ENCODE measurements around the gene FSD2.

The FSD2 gene

DNA sequence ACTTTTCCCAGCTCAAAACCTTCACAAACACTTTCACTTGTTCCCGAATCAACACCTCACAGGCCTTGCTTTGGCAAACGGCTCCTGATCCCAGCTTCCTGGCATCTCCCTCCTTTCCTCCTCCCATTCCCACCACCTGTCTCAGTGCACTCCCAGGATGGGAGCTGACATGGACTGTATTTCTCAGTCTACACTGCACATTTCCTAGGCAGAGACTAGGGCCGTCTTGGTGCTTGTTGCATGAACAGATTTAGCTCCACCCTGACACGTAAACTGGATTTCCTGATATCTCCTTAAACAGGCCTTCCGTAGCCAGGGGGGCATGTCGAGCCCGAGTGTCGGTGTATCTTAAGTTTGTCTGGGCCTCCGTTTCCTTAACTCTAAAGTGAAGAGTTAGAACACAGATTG is 2.8 kb upstream of the FSD2 start:
- CTCF ChIA-PET: no interaction called here
- DNase-seq: peak in 2 of 3 donors; percentile 6 to 24
- Histone ChIP-seq H3K9me3 (ENCODE audit: control extremely low read depth in 1 of 5, control insufficient read depth in 4 of 5, insufficient read depth in 2 of 5, low read depth in 1 of 5, low read length in 4 of 5) (no peaks in the 10 kb centered on the region), H3K4me1 (ENCODE audit: control extremely low read depth in 1 of 4, control insufficient read depth in 4 of 4, insufficient read depth in 4 of 4, low read length in 3 of 4) (peaks cover 0 to 25% (median 14%) of the 10 kb centered on the region in 4 experiments), H3K36me3 (ENCODE audit: control insufficient read depth in 4 of 4, insufficient read depth in 4 of 4, low read length in 3 of 4) (peaks cover under 1 to 6% (median 3%) of the 10 kb centered on the region in 4 experiments), H3K27me3 (replicated peaks in 2 of 5; ENCODE audit: control insufficient read depth in 4 of 5, insufficient read depth in 5 of 5, low read length in 4 of 5) (no peaks in the 10 kb centered on the region), H3K4me3 (ENCODE audit: control insufficient read depth in 1 of 7, extremely low read depth in 1 of 7, insufficient read depth in 4 of 7, low read depth in 2 of 7, low read length in 6 of 7) (no peak overlapping the region), H3K27ac (ENCODE audit: insufficient read depth in 1 of 2, low read depth in 1 of 2, low read length in 2 of 2, poor library complexity in 1 of 2, severe bottlenecking in 2 of 2) (peak overlapping the region in 1 of 2 experiments; percentile 98)
- 93% methylated on average over 8 of the region's 9 CpGs for WGBS (ENCODE audit: insufficient coverage)
- POLR2A ChIA-PET: no interaction called here

DNA sequence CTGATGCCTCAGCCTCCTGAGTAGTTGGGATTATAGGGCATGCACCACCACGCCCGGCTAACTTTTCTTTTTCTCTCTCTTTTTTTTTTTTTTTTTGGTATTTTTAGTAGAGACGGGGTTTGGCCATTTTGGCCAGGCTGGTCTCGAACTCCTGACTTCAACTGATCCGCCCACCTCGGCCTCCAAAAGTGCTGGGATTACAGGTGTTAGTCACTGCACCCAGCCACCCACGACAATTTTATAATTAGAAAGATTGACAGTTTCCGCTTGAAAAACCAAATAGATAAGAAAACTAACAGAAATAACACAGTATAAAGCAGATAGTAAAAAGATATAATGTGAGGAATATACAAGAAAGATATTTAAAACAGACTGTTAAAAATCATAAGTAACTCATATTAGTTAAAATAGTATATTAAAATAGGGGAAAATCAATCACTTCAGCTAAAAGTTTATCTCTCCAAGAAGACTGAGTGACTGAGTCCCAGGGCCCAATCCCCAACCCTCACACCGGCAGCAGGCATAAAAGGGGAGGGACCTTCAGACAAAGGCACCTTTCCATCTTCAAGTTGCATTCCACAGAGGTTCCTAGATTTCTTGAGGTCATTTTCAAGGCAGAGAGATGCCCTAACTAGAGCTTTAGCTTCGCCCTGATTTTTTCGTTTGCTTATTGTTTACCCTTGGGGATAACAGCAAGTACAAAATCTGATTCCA is 2.2 kb upstream of the FSD2 start:
- H3K36me3 ChIP-seq (ENCODE audit: control insufficient read depth in 4 of 4, insufficient read depth in 4 of 4, low read length in 3 of 4): peaks cover 0 to 3% (median 2%) of the 10 kb centered on the region in 4 experiments
- no peak overlapping the region for H3K27ac ChIP-seq (ENCODE audit: insufficient read depth in 1 of 2, low read depth in 1 of 2, low read length in 2 of 2, poor library complexity in 1 of 2, severe bottlenecking in 2 of 2)
- 97% methylated on average over 3 of the region's 11 CpGs for whole genome bisulfite sequencing (ENCODE audit: insufficient coverage)
- no peaks in the 10 kb centered on the region for H3K27me3 ChIP-seq (replicated peaks in 2 of 5; ENCODE audit: control insufficient read depth in 4 of 5, insufficient read depth in 5 of 5, low read length in 4 of 5)
- peaks cover 0 to 25% (median 14%) of the 10 kb centered on the region in 4 experiments for H3K4me1 ChIP-seq (ENCODE audit: control extremely low read depth in 1 of 4, control insufficient read depth in 4 of 4, insufficient read depth in 4 of 4, low read length in 3 of 4)
- H3K9me3 ChIP-seq (ENCODE audit: control extremely low read depth in 1 of 5, control insufficient read depth in 4 of 5, insufficient read depth in 2 of 5, low read depth in 1 of 5, low read length in 4 of 5): no peaks in the 10 kb centered on the region
- CTCF ChIA-PET: interaction anchor here (1.4 kb wide), 1 partner anchor 11 kb away, joined by 3 read pairs; no protein-coding TSS in a partner anchor
- POLR2A ChIA-PET: no interaction called here
- H3K4me3 ChIP-seq (ENCODE audit: control insufficient read depth in 1 of 7, extremely low read depth in 1 of 7, insufficient read depth in 4 of 7, low read depth in 2 of 7, low read length in 6 of 7): no peak overlapping the region
- DNase-seq: no peak

- POLR2A ChIA-PET: no interaction called here
- Histone ChIP-seq H3K36me3 (ENCODE audit: control insufficient read depth in 4 of 4, insufficient read depth in 4 of 4, low read length in 3 of 4) (no peaks in the 10 kb centered on the region), H3K9me3 (ENCODE audit: control extremely low read depth in 1 of 5, control insufficient read depth in 4 of 5, insufficient read depth in 2 of 5, low read depth in 1 of 5, low read length in 4 of 5) (no peaks in the 10 kb centered on the region), H3K4me3 (ENCODE audit: control insufficient read depth in 1 of 7, extremely low read depth in 1 of 7, insufficient read depth in 4 of 7, low read depth in 2 of 7, low read length in 6 of 7) (no peak overlapping the region), H3K27me3 (replicated peaks in 2 of 5; ENCODE audit: control insufficient read depth in 4 of 5, insufficient read depth in 5 of 5, low read length in 4 of 5) (no peaks in the 10 kb centered on the region), H3K4me1 (ENCODE audit: control extremely low read depth in 1 of 4, control insufficient read depth in 4 of 4, insufficient read depth in 4 of 4, low read length in 3 of 4) (peaks cover 6 to 24% (median 13%) of the 10 kb centered on the region in 4 experiments), H3K27ac (ENCODE audit: insufficient read depth in 1 of 2, low read depth in 1 of 2, low read length in 2 of 2, poor library complexity in 1 of 2, severe bottlenecking in 2 of 2) (no peak overlapping the region)
- DNase-seq: peak in 1 of 3 donors; percentile 10
- CTCF ChIA-PET: interaction anchor here (1.1 to 1.2 kb wide), 2 partner anchors 139 to 155 kb away, joined by 3 read pairs; no protein-coding TSS in a partner anchor
- WGBS (ENCODE audit: insufficient coverage): 83% methylated on average over 1 of the region's 1 CpG
Observed at GRCh38 chr15:82804575-82804949, 1.3 kb downstream of the FSD2 start.

DNA sequence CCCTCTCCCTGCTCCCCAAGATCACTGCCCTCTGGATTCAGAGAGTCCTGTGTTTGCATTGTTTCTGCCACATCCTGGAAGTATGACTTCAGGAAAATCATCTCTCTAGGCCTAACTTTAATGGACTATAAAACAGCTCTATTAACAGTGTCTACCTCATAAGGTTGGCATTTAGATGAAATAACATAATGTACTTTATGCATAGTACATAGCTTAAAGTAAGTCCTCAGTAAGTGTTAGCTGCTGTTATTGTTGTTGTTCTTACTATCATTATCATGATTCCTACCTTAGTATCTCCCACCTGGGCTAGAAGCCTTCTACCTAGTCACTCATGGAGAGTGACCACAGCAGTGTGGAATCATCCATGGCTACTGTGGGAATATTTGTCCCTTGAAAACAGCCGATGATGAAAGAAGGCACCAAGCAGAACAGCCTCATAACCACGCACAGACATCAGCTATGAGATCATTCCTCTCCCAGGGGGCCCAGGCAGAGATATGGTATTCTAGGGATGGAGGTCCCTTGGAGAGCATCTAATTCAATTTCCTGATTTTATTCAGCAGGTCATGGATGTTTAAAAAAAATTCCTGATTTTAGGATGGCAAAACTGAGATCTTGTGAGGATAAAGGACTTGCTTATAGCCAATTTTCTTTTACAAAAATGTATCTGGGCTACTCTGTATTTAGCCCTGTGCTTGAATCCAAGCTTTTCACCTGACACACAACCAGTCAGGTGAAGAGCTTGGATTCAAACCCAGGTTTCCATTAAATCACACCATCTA is 1.9 kb downstream of the FSD2 start:
- 92% methylated on average over 2 of the region's 2 CpGs for WGBS (ENCODE audit: insufficient coverage)
- Histone ChIP-seq H3K9me3 (ENCODE audit: control extremely low read depth in 1 of 5, control insufficient read depth in 4 of 5, insufficient read depth in 2 of 5, low read depth in 1 of 5, low read length in 4 of 5) (no peaks in the 10 kb centered on the region), H3K27me3 (replicated peaks in 2 of 5; ENCODE audit: control insufficient read depth in 4 of 5, insufficient read depth in 5 of 5, low read length in 4 of 5) (no peaks in the 10 kb centered on the region), H3K4me3 (ENCODE audit: control insufficient read depth in 1 of 7, extremely low read depth in 1 of 7, insufficient read depth in 4 of 7, low read depth in 2 of 7, low read length in 6 of 7) (no peak overlapping the region), H3K36me3 (ENCODE audit: control insufficient read depth in 4 of 4, insufficient read depth in 4 of 4, low read length in 3 of 4) (no peaks in the 10 kb centered on the region), H3K4me1 (ENCODE audit: control extremely low read depth in 1 of 4, control insufficient read depth in 4 of 4, insufficient read depth in 4 of 4, low read length in 3 of 4) (peaks cover 6 to 22% (median 12%) of the 10 kb centered on the region in 4 experiments), H3K27ac (ENCODE audit: insufficient read depth in 1 of 2, low read depth in 1 of 2, low read length in 2 of 2, poor library complexity in 1 of 2, severe bottlenecking in 2 of 2) (no peak overlapping the region)
- no peak for DNase-seq
- ChIA-PET POLR2A (no interaction called here), CTCF (interaction anchor here (1.1 to 1.7 kb wide), 3 partner anchors 44 to 154 kb away, joined by 3 read pairs; no protein-coding TSS in a partner anchor)

DNA sequence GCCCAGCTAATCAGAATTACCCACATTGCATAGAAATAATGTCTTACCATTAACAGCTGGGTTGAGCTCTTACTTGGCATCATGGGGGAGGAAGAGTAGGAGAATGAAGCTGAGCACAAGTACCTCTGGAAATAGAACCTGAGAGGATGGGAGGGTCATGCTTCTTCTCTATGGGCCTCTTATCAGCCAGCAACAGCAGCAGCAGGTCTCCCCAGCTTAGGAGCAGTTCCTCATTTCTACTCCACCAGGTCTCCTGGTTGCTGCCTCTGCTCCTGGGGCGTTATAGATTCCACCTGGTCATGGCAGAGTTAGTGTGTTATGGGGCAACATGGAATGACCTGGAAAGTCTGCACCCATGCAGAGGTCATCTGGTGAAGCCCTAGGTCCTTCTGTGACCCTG is 3.4 kb downstream of the FSD2 start:
- CTCF ChIA-PET: interaction anchor here (0.6 to 1.7 kb wide), 2 partner anchors 46 to 198 kb away, joined by 3 read pairs; no protein-coding TSS in a partner anchor
- WGBS (ENCODE audit: insufficient coverage): 0% methylated on average over 1 of the region's 1 CpG
- Histone ChIP-seq H3K27me3 (replicated peaks in 2 of 5; ENCODE audit: control insufficient read depth in 4 of 5, insufficient read depth in 5 of 5, low read length in 4 of 5) (no peaks in the 10 kb centered on the region), H3K4me1 (ENCODE audit: control extremely low read depth in 1 of 4, control insufficient read depth in 4 of 4, insufficient read depth in 4 of 4, low read length in 3 of 4) (peaks cover 6 to 17% (median 10%) of the 10 kb centered on the region in 4 experiments), H3K9me3 (ENCODE audit: control extremely low read depth in 1 of 5, control insufficient read depth in 4 of 5, insufficient read depth in 2 of 5, low read depth in 1 of 5, low read length in 4 of 5) (no peaks in the 10 kb centered on the region), H3K36me3 (ENCODE audit: control insufficient read depth in 4 of 4, insufficient read depth in 4 of 4, low read length in 3 of 4) (no peaks in the 10 kb centered on the region), H3K27ac (ENCODE audit: insufficient read depth in 1 of 2, low read depth in 1 of 2, low read length in 2 of 2, poor library complexity in 1 of 2, severe bottlenecking in 2 of 2) (no peak overlapping the region), H3K4me3 (ENCODE audit: control insufficient read depth in 1 of 7, extremely low read depth in 1 of 7, insufficient read depth in 4 of 7, low read depth in 2 of 7, low read length in 6 of 7) (peak overlapping the region in 1 of 7 experiments; percentile 2)
- POLR2A ChIA-PET: no interaction called here
- DNase-seq: peak; percentile 57 to 93 (median 85)

- POLR2A ChIA-PET: no interaction called here
- CTCF ChIA-PET: no interaction called here
Observed at GRCh38 chr15:82799183-82799841, 6.6 kb downstream of the FSD2 start.

More at GRCh38 chr15:82799183-82799841, 6.6 kb downstream of the FSD2 start:
- H3K9me3 ChIP-seq (ENCODE audit: control extremely low read depth in 1 of 5, control insufficient read depth in 4 of 5, insufficient read depth in 2 of 5, low read depth in 1 of 5, low read length in 4 of 5): peaks cover 0 to 1% (median 0%) of the 10 kb centered on the region in 5 experiments
- H3K4me1 ChIP-seq (ENCODE audit: control extremely low read depth in 1 of 4, control insufficient read depth in 4 of 4, insufficient read depth in 4 of 4, low read length in 3 of 4): peaks cover 6 to 12% (median 9%) of the 10 kb centered on the region in 4 experiments
- WGBS (ENCODE audit: insufficient coverage): 96% methylated on average over 7 of the region's 7 CpGs
- no peak overlapping the region for H3K27ac ChIP-seq (ENCODE audit: insufficient read depth in 1 of 2, low read depth in 1 of 2, low read length in 2 of 2, poor library complexity in 1 of 2, severe bottlenecking in 2 of 2)
- no peaks in the 10 kb centered on the region for H3K27me3 ChIP-seq (replicated peaks in 2 of 5; ENCODE audit: control insufficient read depth in 4 of 5, insufficient read depth in 5 of 5, low read length in 4 of 5)
- H3K4me3 ChIP-seq (ENCODE audit: control insufficient read depth in 1 of 7, extremely low read depth in 1 of 7, insufficient read depth in 4 of 7, low read depth in 2 of 7, low read length in 6 of 7): no peak overlapping the region
- no peaks in the 10 kb centered on the region for H3K36me3 ChIP-seq (ENCODE audit: control insufficient read depth in 4 of 4, insufficient read depth in 4 of 4, low read length in 3 of 4)
- no peak for DNase-seq

Data from common myeloid progenitor, CD34-positive (primary cell).